Measurements from ENCODE around the gene TMED7.
A peak's percentile ranks its signal among the peaks of the same experiment; 100 is the strongest.

GRCh38 chr5:115625579-115626444, at the start of gene TMED7:
- TF ChIP-seq CTCF (IDR thresholded peaks at IDR 0.05) = no peak
- peak; percentile 80 for TF ChIP-seq POLR2AphosphoS5 (IDR thresholded peaks at IDR 0.05; ENCODE audit: low read depth, low read length)
- no peak for TF ChIP-seq USF2 (IDR thresholded peaks at IDR 0.05; ENCODE audit: borderline replicate concordance, low read depth, low read length)
- no peak for TF ChIP-seq TEAD4 (IDR thresholded peaks at IDR 0.05; ENCODE audit: borderline replicate concordance, insufficient read depth)
- no peak for TF ChIP-seq RAD21 (IDR thresholded peaks at IDR 0.05; ENCODE audit: low read length)
- TF ChIP-seq SMC3 (IDR thresholded peaks at IDR 0.05; ENCODE audit: low read depth, low read length) = no peak
- no peak for TF ChIP-seq EZH2phosphoT487 (IDR thresholded peaks at IDR 0.05; ENCODE audit: borderline replicate concordance, low read depth)
- TF ChIP-seq, protein P1, sequence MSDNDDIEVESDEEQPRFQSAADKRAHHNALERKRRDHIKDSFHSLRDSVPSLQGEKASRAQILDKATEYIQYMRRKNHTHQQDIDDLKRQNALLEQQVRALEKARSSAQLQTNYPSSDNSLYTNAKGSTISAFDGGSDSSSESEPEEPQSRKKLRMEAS (IDR thresholded peaks at IDR 0.05; ENCODE audit: low read depth) = peak; percentile 92
- TF ChIP-seq, protein P2, sequence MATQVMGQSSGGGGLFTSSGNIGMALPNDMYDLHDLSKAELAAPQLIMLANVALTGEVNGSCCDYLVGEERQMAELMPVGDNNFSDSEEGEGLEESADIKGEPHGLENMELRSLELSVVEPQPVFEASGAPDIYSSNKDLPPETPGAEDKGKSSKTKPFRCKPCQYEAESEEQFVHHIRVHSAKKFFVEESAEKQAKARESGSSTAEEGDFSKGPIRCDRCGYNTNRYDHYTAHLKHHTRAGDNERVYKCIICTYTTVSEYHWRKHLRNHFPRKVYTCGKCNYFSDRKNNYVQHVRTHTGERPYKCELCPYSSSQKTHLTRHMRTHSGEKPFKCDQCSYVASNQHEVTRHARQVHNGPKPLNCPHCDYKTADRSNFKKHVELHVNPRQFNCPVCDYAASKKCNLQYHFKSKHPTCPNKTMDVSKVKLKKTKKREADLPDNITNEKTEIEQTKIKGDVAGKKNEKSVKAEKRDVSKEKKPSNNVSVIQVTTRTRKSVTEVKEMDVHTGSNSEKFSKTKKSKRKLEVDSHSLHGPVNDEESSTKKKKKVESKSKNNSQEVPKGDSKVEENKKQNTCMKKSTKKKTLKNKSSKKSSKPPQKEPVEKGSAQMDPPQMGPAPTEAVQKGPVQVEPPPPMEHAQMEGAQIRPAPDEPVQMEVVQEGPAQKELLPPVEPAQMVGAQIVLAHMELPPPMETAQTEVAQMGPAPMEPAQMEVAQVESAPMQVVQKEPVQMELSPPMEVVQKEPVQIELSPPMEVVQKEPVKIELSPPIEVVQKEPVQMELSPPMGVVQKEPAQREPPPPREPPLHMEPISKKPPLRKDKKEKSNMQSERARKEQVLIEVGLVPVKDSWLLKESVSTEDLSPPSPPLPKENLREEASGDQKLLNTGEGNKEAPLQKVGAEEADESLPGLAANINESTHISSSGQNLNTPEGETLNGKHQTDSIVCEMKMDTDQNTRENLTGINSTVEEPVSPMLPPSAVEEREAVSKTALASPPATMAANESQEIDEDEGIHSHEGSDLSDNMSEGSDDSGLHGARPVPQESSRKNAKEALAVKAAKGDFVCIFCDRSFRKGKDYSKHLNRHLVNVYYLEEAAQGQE (IDR thresholded peaks at IDR 0.05; ENCODE audit: low read depth, low read length) = no peak
- TF ChIP-seq JUND (IDR thresholded peaks at IDR 0.05) = no peak
- TF ChIP-seq NRF1 (IDR thresholded peaks at IDR 0.05; ENCODE audit: low read depth, low read length) = no peak
- peak in 1 of 2 experiments; percentile 9; a peak in 1 of 4 replicates for TF ChIP-seq EP300 (IDR thresholded peaks at IDR 0.05; ENCODE audit: borderline replicate concordance in 1 of 2, low read depth in 1 of 2, low read length in 1 of 2)
- no peak for TF ChIP-seq GATA2 (CRISPR knock-in tag; IDR thresholded peaks at IDR 0.05)
- TF ChIP-seq CHD2 (IDR thresholded peaks at IDR 0.05; ENCODE audit: low read length, partially characterized antibody) = peak; percentile 97
